ENCODE measurements around the gene DGKD. TPM values are rescaled to one million over a fixed set of nuclear protein-coding genes. Genes with fewer than 3 reads are reported as not detected.

Gene DGKD
- total RNA-seq, 6 experiments from 2014 or later: 6.5 to 16.6 (median 14.2) TPM

- Histone ChIP-seq H3K27ac (no peak overlapping the region), H3K27me3 (no peaks in the 10 kb centered on the region), H3K36me3 (peaks cover 0 to 12% (median 0%) of the 10 kb centered on the region in 4 donors), H3K4me1 (no peaks in the 10 kb centered on the region), H3K4me3 (no peak overlapping the region), H3K9me3 (no peaks in the 10 kb centered on the region)
- DNase-seq: peak in 2 of 3 donors; percentile 49 to 52
- WGBS (ENCODE audit: insufficient coverage, low coverage, low lambda C conversion rate, missing lambda C conversion rate): 37% methylated on average over 6 of the region's 32 CpGs
- ATAC-seq: peak in 3 of 4 donors; percentile 16 to 28 (median 16)
- intact Hi-C loops (cut with DNase I): no loop called here
- TF ChIP-seq CTCF (IDR thresholded peaks at IDR 0.05) (no peak), POLR2A (IDR thresholded peaks at IDR 0.05) (no peak)
Measured at GRCh38 chr2:233469261-233470010, 115.1 kb downstream of the DGKD start.

- H3K4me1 ChIP-seq: no peaks in the 10 kb centered on the region
Measured at GRCh38 chr2:233470011-233470687, 115.9 kb downstream of the DGKD start.

GRCh38 chr2:233470839-233471238 is 116.5 kb downstream of the DGKD start:
- no peaks in the 10 kb centered on the region for H3K4me1 ChIP-seq
- no peak overlapping the region for H3K27ac ChIP-seq
- H3K9me3 ChIP-seq: no peaks in the 10 kb centered on the region
- intact Hi-C loops (cut with DNase I): no loop called here
- no peak overlapping the region for H3K4me3 ChIP-seq
- ATAC-seq: no peak
- peaks cover 0 to 10% (median 0%) of the 10 kb centered on the region in 4 donors for H3K36me3 ChIP-seq
- H3K27me3 ChIP-seq: no peaks in the 10 kb centered on the region
- peak in 2 of 3 donors; percentile 36 to 54 for DNase-seq
- 100% methylated on average over 4 of the region's 14 CpGs for WGBS (ENCODE audit: insufficient coverage, low coverage, low lambda C conversion rate, missing lambda C conversion rate)
- TF ChIP-seq CTCF (IDR thresholded peaks at IDR 0.05): no peak
- no peak for TF ChIP-seq POLR2A (IDR thresholded peaks at IDR 0.05)

More at GRCh38 chr2:233470011-233470687, 115.9 kb downstream of the DGKD start:
- Histone ChIP-seq H3K4me3 (no peak overlapping the region), H3K27ac (peak overlapping the region in 1 of 3 donors; percentile 29), H3K9me3 (no peaks in the 10 kb centered on the region), H3K27me3 (no peaks in the 10 kb centered on the region), H3K36me3 (peaks cover 0 to 10% (median 0%) of the 10 kb centered on the region in 4 donors)
- DNase-seq (peak in 2 of 3 donors; percentile 49 to 57), ATAC-seq (peak; percentile 43 to 58 (median 50))
- TF ChIP-seq POLR2A (IDR thresholded peaks at IDR 0.05) (no peak), CTCF (IDR thresholded peaks at IDR 0.05) (no peak)
- WGBS (ENCODE audit: insufficient coverage, low coverage, low lambda C conversion rate, missing lambda C conversion rate): 70% methylated on average over 4 of the region's 20 CpGs
- intact Hi-C loops (cut with DNase I): no loop called here

- peaks cover 0 to 9% (median 0%) of the 10 kb centered on the region in 4 donors for H3K36me3 ChIP-seq
Measured at GRCh38 chr2:233471291-233472035, 117.2 kb downstream of the DGKD start.

More at GRCh38 chr2:233471291-233472035, 117.2 kb downstream of the DGKD start:
- no peaks in the 10 kb centered on the region for H3K27me3 ChIP-seq
- DNase-seq (peak in 1 of 3 donors; percentile 34), ATAC-seq (no peak)
- no peak overlapping the region for H3K4me3 ChIP-seq
- no peak overlapping the region for H3K27ac ChIP-seq
- intact Hi-C loops (cut with DNase I): no loop called here
- H3K4me1 ChIP-seq: no peaks in the 10 kb centered on the region
- no peaks in the 10 kb centered on the region for H3K9me3 ChIP-seq
- WGBS (ENCODE audit: insufficient coverage, low coverage, low lambda C conversion rate, missing lambda C conversion rate): 94% methylated on average over 5 of the region's 12 CpGs
- no peak for TF ChIP-seq CTCF (IDR thresholded peaks at IDR 0.05)
- no peak for TF ChIP-seq POLR2A (IDR thresholded peaks at IDR 0.05)
